CD14-positive monocyte (primary cell): Measurements from ENCODE around the gene PCDH15. TPM values are rescaled to one million over a fixed set of nuclear protein-coding genes. Genes with fewer than 3 reads are reported as not detected.

ENCODE experiments used
- DNase-seq, 3 donors: peaks; one replicate each; pipeline ENCODE4 v3.0.0-alpha.2; 2011 to 2022
- H2AFZ ChIP-seq: 2 replicates; pipeline ENCODE4 v1.6.0; 2012; ENCODE audit warnings: mild to moderate bottlenecking, low read depth, low read length, inconsistent platforms; ENCODE audit not compliant: insufficient read depth, poor library complexity, severe bottlenecking
- H3K27ac ChIP-seq, 2 donors: 1 replicate in 1 of 2; 2 replicates in 1 of 2; pipeline ENCODE4 v1.5.1; 2012 to 2013; ENCODE audit warnings: low read length in 2 of 2, control low read depth in 1 of 2, inconsistent platforms in 1 of 2, low read depth in 1 of 2, mild to moderate bottlenecking in 1 of 2
- H3K27me3 ChIP-seq, 2 donors: one replicate each; pipeline versions ENCODE4 v1.6.0 to v1.6.1; 2011 to 2013; ENCODE audit warnings: low read length in 2 of 2; ENCODE audit not compliant: control insufficient read depth in 2 of 2, insufficient read depth in 2 of 2
- H3K36me3 ChIP-seq, 2 donors: replicated peaks in 1 of 2; 1 replicate in 1 of 2; 2 replicates in 1 of 2; pipeline versions ENCODE4 v1.5.1 to v1.6.1; 2012 to 2013; ENCODE audit warnings: low read length in 2 of 2, control low read depth in 1 of 2, inconsistent platforms in 1 of 2, mild to moderate bottlenecking in 1 of 2; ENCODE audit not compliant: insufficient read depth in 2 of 2, control insufficient read depth in 1 of 2
- H3K4me1 ChIP-seq, 2 donors: 1 replicate in 1 of 2; 2 replicates in 1 of 2; pipeline versions ENCODE4 v1.5.1 to v1.6.1; 2012 to 2013; ENCODE audit warnings: low read length in 2 of 2, control low read depth in 1 of 2, inconsistent platforms in 1 of 2, mild to moderate bottlenecking in 1 of 2, moderate library complexity in 1 of 2; ENCODE audit not compliant: insufficient read depth in 2 of 2, control insufficient read depth in 1 of 2
- H3K4me2 ChIP-seq: replicated peaks from 2 replicates; pipeline ENCODE3; 2012; ENCODE audit warnings: low read length, moderate library complexity, mild to moderate bottlenecking; ENCODE audit not compliant: poor library complexity, severe bottlenecking; ENCODE audit errors: extremely low read depth
- H3K4me3 ChIP-seq, 3 experiments: fragments of 200-600 bp in 1 of 3; sonication (generic) in 1 of 3; replicated peaks in 1 of 3; 1 replicate in 2 of 3; 2 replicates in 1 of 3; pipeline ENCODE4 v1.5.1; 2011 to 2013; ENCODE audit warnings: low read length in 3 of 3, mild to moderate bottlenecking in 3 of 3, control low read depth in 2 of 3, low read depth in 2 of 3, inconsistent platforms in 1 of 3, moderate library complexity in 1 of 3
- H3K79me2 ChIP-seq: 2 replicates; pipeline ENCODE4 v1.6.0; 2012; ENCODE audit warnings: mild to moderate bottlenecking, control low read depth, inconsistent platforms, low read length, moderate library complexity; ENCODE audit not compliant: insufficient read depth
- H3K9ac ChIP-seq: 2 replicates; pipeline ENCODE4 v1.6.0; 2017; ENCODE audit warnings: low read length, mild to moderate bottlenecking; ENCODE audit not compliant: insufficient read depth, poor library complexity, severe bottlenecking
- H3K9me3 ChIP-seq, 2 donors: replicated peaks in 1 of 2; 1 replicate in 1 of 2; 2 replicates in 1 of 2; pipeline versions ENCODE4 v1.5.1 to v1.6.1; 2012 to 2013; ENCODE audit warnings: low read length in 2 of 2, control low read depth in 1 of 2; ENCODE audit not compliant: control insufficient read depth in 1 of 2, insufficient read depth in 1 of 2
- H4K20me1 ChIP-seq: 2 replicates; pipeline ENCODE4 v1.6.0; 2012; ENCODE audit warnings: mild to moderate bottlenecking, low read length, control low read depth, moderate library complexity; ENCODE audit not compliant: insufficient read depth
- H3K27ac Mint-ChIP-seq, 7 donors: one replicate each; pipeline ENCODE4 v1.8.0; 2020; ENCODE audit warnings: mild to moderate bottlenecking in 7 of 7, mixed read lengths in 7 of 7, moderate library complexity in 6 of 7, inconsistent platforms in 2 of 7
- H3K27me3 Mint-ChIP-seq, 3 donors: one replicate each; pipeline ENCODE4 v1.8.0; 2021 to 2022; ENCODE audit warnings: low read depth in 3 of 3, mild to moderate bottlenecking in 3 of 3, mixed read lengths in 3 of 3, moderate library complexity in 3 of 3, inconsistent platforms in 1 of 3
- H3K36me3 Mint-ChIP-seq, 2 donors: one replicate each; pipeline ENCODE4 v1.8.0; 2020; ENCODE audit warnings: mixed read lengths in 2 of 2, inconsistent platforms in 1 of 2, mild to moderate bottlenecking in 1 of 2
- H3K4me1 Mint-ChIP-seq: one replicate; pipeline ENCODE4 v1.8.0; 2020; ENCODE audit warnings: mild to moderate bottlenecking, mixed read lengths
- H3K4me3 Mint-ChIP-seq, 2 donors: one replicate each; pipeline ENCODE4 v1.8.0; 2020; ENCODE audit warnings: mild to moderate bottlenecking in 2 of 2, mixed read lengths in 2 of 2, moderate library complexity in 1 of 2
- H3K9me3 Mint-ChIP-seq, 7 donors: one replicate each; pipeline ENCODE4 v1.8.0; 2020 to 2022; ENCODE audit warnings: mixed read lengths in 7 of 7, mild to moderate bottlenecking in 6 of 7, moderate library complexity in 6 of 7, inconsistent platforms in 2 of 7
- CTCF ChIP-seq: fragments of 200-600 bp; IDR thresholded peaks from one replicate; pipeline ENCODE4 v1.8.0; 2022; ENCODE audit warnings: antibody characterized with exemption, mild to moderate bottlenecking
- WGBS: methylation state at CpG from one replicate; pipeline ENCODE4 v1.1.5; 2013; ENCODE audit warnings: missing lambda C conversion rate; ENCODE audit not compliant: insufficient coverage; 5-methylcytosine and 5-hydroxymethylcytosine counted together
- intact Hi-C, 2 donors: fragments of 100-400 bp; cut with micrococcal nuclease; formaldehyde crosslinking; loops; one replicate each; pipeline versions ENCODE4 v1.15.0 to v1.15.1; 2023
- polyA plus RNA-seq, 3 donors: library from polyadenylated mRNA; depleted of rRNA in 1 of 3; unstranded in 2 of 3; stranded (reverse) in 1 of 3; fragments of 300-500 nt in 2 of 3; fragments of >200 nt in 1 of 3; fragmentation: Illumina TruSeq in 2 of 3; gene quantifications; 1 replicate in 2 of 3; 2 replicates in 1 of 3; pipeline ENCODE4 v1.2.3, GENCODE V29; 2012 to 2021

Gene PCDH15
- polyA plus RNA-seq, 3 donors: not detected

- peaks cover 0 to 5% (median 0%) of the 10 kb centered on the region in 7 donors for H3K9me3 Mint-ChIP-seq
- no peak overlapping the region for H2AFZ ChIP-seq
- H3K27me3 Mint-ChIP-seq: no peaks in the 10 kb centered on the region
- H3K4me2 ChIP-seq: no peak overlapping the region
- no peaks in the 10 kb centered on the region for H3K36me3 Mint-ChIP-seq
- H3K27me3 ChIP-seq: no peaks in the 10 kb centered on the region
- DNase-seq: no peak
- no peak overlapping the region for H3K4me3 ChIP-seq
- intact Hi-C loops: no loop called here
- WGBS: no CpG with 5 or more reads among the region's 1 CpG
- no peaks in the 10 kb centered on the region for H3K9me3 ChIP-seq
- TF ChIP-seq CTCF: no peak
- no peaks in the 10 kb centered on the region for H3K4me1 ChIP-seq
- H3K9ac ChIP-seq: no peak overlapping the region
- H3K4me1 Mint-ChIP-seq: no peaks in the 10 kb centered on the region
- H3K27ac Mint-ChIP-seq: no peak overlapping the region
- H3K4me3 Mint-ChIP-seq: no peak overlapping the region
- H3K36me3 ChIP-seq: no peaks in the 10 kb centered on the region
- no peak overlapping the region for H3K27ac ChIP-seq
- no peaks in the 10 kb centered on the region for H4K20me1 ChIP-seq
- no peaks in the 10 kb centered on the region for H3K79me2 ChIP-seq
Measured at GRCh38 chr10:54691331-54691730, 109.7 kb downstream of the PCDH15 start.

GRCh38 chr10:54682554-54682953, 118.5 kb downstream of the PCDH15 start:
- Histone ChIP-seq H2AFZ (no peak overlapping the region), H3K27ac (no peak overlapping the region), H3K9me3 (peaks cover 0 to 3% of the 10 kb centered on the region in 2 donors), H3K9ac (no peak overlapping the region), H3K4me2 (no peak overlapping the region), H3K79me2 (no peaks in the 10 kb centered on the region), H3K4me3 (no peak overlapping the region), H4K20me1 (no peaks in the 10 kb centered on the region), H3K36me3 (no peaks in the 10 kb centered on the region), H3K27me3 (no peaks in the 10 kb centered on the region), H3K4me1 (no peaks in the 10 kb centered on the region)
- DNase-seq: no peak
- no peaks in the 10 kb centered on the region for H3K36me3 Mint-ChIP-seq
- no peak overlapping the region for H3K4me3 Mint-ChIP-seq
- H3K9me3 Mint-ChIP-seq: peaks cover 0 to 3% (median 0%) of the 10 kb centered on the region in 7 donors
- TF ChIP-seq CTCF: no peak
- no peaks in the 10 kb centered on the region for H3K27me3 Mint-ChIP-seq
- intact Hi-C loops: no loop called here
- no peaks in the 10 kb centered on the region for H3K4me1 Mint-ChIP-seq
- H3K27ac Mint-ChIP-seq: no peak overlapping the region
- WGBS: no CpG with 5 or more reads among the region's 1 CpG
